ENCODE data around the gene DRGX.

- TF ChIP-seq EP300 (IDR thresholded peaks at IDR 0.05): no peak
- TF ChIP-seq CTCF (IDR thresholded peaks at IDR 0.05): no peak
Measured at GRCh38 chr10:49349390-49349789, 46.5 kb downstream of the DRGX start.

Measured in tibial nerve (tissue), 4 donors.